Activated T-helper 17 cell treated with anti-CD3 and anti-CD28 coated beads, Interleukin-2, amount 50 U/mL, for 72 hours (primary cell): ENCODE measurements around the gene STXBP1. TPM values are rescaled to one million over a fixed set of nuclear protein-coding genes. Genes with fewer than 3 reads are reported as not detected.
"Not testable (repeated sequence)": the region's sequence is repeated elsewhere in the genome, so short reads cannot be mapped to it uniquely, and the experiment has no call there.

Experiments used
- ATAC-seq: fragments of 150-1000 bp; cut with Tn5 transposase; replicated peaks from 2 replicates; pipeline ENCODE4 v1.10.0; 2021; ENCODE audit warnings: mild to moderate bottlenecking, moderate library complexity
- H3K27ac Mint-ChIP-seq: one replicate; pipeline ENCODE4 v1.8.0; 2022; ENCODE audit warnings: mixed read lengths
- H3K27me3 Mint-ChIP-seq: one replicate; pipeline ENCODE4 v1.8.0; 2022; ENCODE audit warnings: mixed read lengths
- H3K36me3 Mint-ChIP-seq: one replicate; pipeline ENCODE4 v1.8.0; 2022; ENCODE audit warnings: low read depth, mild to moderate bottlenecking, mixed read lengths
- H3K4me1 Mint-ChIP-seq: one replicate; pipeline ENCODE4 v1.8.0; 2022; ENCODE audit warnings: mixed read lengths
- H3K4me3 Mint-ChIP-seq: one replicate; pipeline ENCODE4 v1.8.0; 2022; ENCODE audit warnings: mild to moderate bottlenecking, mixed read lengths
- H3K9me3 Mint-ChIP-seq: one replicate; pipeline ENCODE4 v1.8.0; 2022; ENCODE audit warnings: mixed read lengths
- total RNA-seq, 2 donors: library from RNA; stranded (reverse); gene quantifications; one replicate each; pipeline ENCODE4 v1.2.3, GENCODE V29; 2022

Gene STXBP1
- total RNA-seq, 2 donors from 2014 or later, result 14.7 to 17.1 TPM

GRCh38 chr9:127621339-127621970, 9.4 kb downstream of the STXBP1 start:
- not testable (repeated sequence) for H3K27ac Mint-ChIP-seq, H3K9me3 Mint-ChIP-seq, H3K36me3 Mint-ChIP-seq, H3K27me3 Mint-ChIP-seq, H3K4me1 Mint-ChIP-seq, H3K4me3 Mint-ChIP-seq
- peak; percentile 94 for ATAC-seq

GRCh38 chr9:127626752-127627493, 14.8 kb downstream of the STXBP1 start:
- Mint-ChIP-seq H3K9me3 (no peaks in the 10 kb centered on the region), H3K4me1 (no peaks in the 10 kb centered on the region), H3K27ac (no peak overlapping the region), H3K36me3 (no peaks in the 10 kb centered on the region), H3K27me3 (no peaks in the 10 kb centered on the region), H3K4me3 (no peak overlapping the region)
- no peak for ATAC-seq

DNA sequence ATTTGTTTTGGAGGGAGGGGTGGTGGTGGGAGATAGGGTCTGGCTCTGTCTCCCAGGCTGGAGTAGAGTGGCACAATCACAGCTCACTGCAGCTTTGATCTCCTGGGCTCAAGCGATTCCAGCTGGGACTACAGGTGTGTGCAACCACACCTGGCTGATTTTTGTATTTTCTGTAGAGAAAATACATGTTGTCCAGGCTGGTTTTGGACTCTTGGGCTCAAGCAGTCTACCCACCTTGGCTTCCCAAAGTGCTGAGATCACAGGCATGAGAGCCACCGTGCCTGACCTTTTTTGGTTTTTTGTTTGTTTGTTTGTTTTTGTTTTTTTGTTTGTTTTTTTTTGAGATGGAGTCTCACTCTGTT, 15.4 kb downstream of the STXBP1 start:
- no peaks in the 10 kb centered on the region for H3K9me3 Mint-ChIP-seq
- H3K27me3 Mint-ChIP-seq, result no peaks in the 10 kb centered on the region
- no peak overlapping the region for H3K4me3 Mint-ChIP-seq
- no peaks in the 10 kb centered on the region for H3K36me3 Mint-ChIP-seq
- no peak for ATAC-seq
- no peak overlapping the region for H3K27ac Mint-ChIP-seq
- no peaks in the 10 kb centered on the region for H3K4me1 Mint-ChIP-seq

- no peak overlapping the region for H3K4me3 Mint-ChIP-seq
- no peak overlapping the region for H3K27ac Mint-ChIP-seq
- no peaks in the 10 kb centered on the region for H3K4me1 Mint-ChIP-seq
- H3K27me3 Mint-ChIP-seq, result no peaks in the 10 kb centered on the region
- ATAC-seq, result no peak
- no peaks in the 10 kb centered on the region for H3K9me3 Mint-ChIP-seq
- no peaks in the 10 kb centered on the region for H3K36me3 Mint-ChIP-seq
Observed at GRCh38 chr9:127628758-127629467, 16.8 kb downstream of the STXBP1 start.

DNA sequence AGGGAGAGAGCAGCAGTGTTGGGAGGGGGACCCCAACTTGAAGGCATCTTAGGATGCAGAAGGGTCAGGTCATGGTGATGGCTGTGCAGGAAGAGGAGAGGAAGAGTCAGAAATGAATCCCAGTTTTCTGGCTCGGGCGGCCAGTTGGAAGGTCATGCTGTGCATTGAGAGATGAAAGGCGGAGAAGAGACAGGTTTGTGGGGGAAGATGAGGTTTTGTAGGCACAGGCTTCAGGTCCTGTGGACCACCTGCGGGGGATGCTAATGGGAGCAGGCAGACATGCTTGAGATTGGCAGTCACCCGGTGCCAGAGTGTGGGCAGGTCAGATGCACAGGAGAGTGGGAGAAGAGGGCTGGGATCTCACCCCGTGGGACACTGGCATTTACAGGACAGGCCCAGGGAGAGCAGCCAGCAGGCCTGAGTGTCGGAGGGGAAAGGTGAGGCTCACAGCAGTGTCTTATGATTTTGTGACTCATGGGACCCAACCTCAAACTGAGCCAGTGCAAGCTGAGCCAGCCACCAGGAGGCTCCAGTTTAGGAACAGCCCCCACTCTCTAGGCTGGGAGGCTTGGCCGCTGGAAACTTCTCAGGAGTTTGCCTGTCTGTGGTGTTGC, 17.5 kb downstream of the STXBP1 start:
- no peaks in the 10 kb centered on the region for H3K27me3 Mint-ChIP-seq
- ATAC-seq, result peak; percentile 35
- peaks cover 7% of the 10 kb centered on the region for H3K4me1 Mint-ChIP-seq
- H3K4me3 Mint-ChIP-seq, result no peak overlapping the region
- no peak overlapping the region for H3K27ac Mint-ChIP-seq
- no peaks in the 10 kb centered on the region for H3K9me3 Mint-ChIP-seq
- H3K36me3 Mint-ChIP-seq, result no peaks in the 10 kb centered on the region

GRCh38 chr9:127633216-127633862, 21.3 kb downstream of the STXBP1 start:
- Mint-ChIP-seq H3K4me3 (no peak overlapping the region), H3K4me1 (peaks cover 9% of the 10 kb centered on the region), H3K27ac (no peak overlapping the region), H3K27me3 (no peaks in the 10 kb centered on the region), H3K36me3 (no peaks in the 10 kb centered on the region), H3K9me3 (no peaks in the 10 kb centered on the region)
- ATAC-seq, result no peak

DNA sequence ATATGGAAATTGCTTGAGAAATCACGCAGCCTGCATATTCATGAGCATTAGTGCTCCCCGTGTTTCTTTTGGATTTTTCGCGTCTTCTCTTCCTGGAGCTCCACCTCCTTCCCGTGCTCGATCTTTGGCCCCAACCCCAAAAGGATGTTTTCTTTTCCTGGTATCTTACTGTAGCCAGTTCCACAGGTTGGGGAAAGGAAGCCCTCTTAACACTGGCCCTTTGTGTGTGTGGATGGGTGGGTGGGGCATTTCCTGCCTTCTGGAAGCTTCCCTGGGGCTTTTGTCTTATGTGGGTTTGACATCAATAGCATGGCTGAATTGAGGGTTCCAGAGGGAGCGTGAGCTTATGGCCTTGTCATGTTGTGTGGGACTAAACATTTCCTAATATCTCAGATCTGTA, 21.9 kb downstream of the STXBP1 start:
- ATAC-seq, result no peak
- H3K36me3 Mint-ChIP-seq, result no peaks in the 10 kb centered on the region
- peaks cover 9% of the 10 kb centered on the region for H3K4me1 Mint-ChIP-seq
- H3K27me3 Mint-ChIP-seq, result no peaks in the 10 kb centered on the region
- H3K4me3 Mint-ChIP-seq, result no peak overlapping the region
- peak overlapping the region; percentile 28 for H3K27ac Mint-ChIP-seq
- H3K9me3 Mint-ChIP-seq, result no peaks in the 10 kb centered on the region

DNA sequence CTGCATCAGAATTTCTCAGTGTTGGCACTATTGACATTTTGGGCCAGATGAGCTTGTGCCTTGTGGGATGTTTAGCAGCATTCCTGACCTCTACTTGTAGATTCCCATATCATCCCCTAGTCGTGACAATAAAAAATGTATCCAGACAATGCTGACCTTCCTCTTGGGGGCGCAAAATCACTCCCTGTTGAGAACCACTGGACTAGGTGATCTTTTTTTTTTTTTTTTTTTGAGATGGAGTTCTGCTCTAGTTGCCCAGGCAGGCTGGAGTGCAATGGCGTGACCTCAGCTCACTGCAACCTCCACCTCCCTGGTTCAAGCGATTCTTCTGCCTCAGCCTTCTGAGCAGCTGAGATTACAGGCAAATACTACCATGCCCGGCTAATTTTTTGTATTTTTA, 22.6 kb downstream of the STXBP1 start:
- no peaks in the 10 kb centered on the region for H3K36me3 Mint-ChIP-seq
- ATAC-seq, result no peak
- H3K9me3 Mint-ChIP-seq, result no peaks in the 10 kb centered on the region
- no peak overlapping the region for H3K4me3 Mint-ChIP-seq
- no peaks in the 10 kb centered on the region for H3K27me3 Mint-ChIP-seq
- H3K27ac Mint-ChIP-seq, result peak overlapping the region; percentile 28
- peaks cover 9% of the 10 kb centered on the region for H3K4me1 Mint-ChIP-seq

DNA sequence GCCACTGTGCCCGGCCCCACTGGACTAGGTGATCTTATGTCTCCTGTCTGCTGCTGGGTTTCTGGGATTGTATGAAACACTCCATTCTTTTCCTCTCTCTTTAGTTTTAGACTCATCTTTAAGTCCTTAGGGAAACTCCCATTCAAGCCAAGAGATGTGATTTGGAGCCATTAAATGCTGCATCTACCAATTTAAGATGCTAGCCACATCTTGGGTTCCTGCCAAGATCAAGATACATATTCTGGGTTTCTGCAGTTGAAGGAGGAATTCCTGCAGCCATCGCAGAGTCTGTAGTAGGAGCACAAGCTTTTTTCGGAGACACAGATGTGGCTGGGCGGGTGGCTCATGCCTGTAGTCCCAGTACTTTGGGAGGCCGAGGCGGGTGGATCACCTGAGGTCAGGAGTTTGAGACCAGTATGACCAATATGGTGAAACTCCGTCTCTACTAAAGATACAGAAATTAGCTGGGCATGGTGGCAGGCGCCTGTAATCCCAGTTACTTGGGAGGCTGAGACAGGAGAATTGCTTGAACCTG, 23.2 kb downstream of the STXBP1 start:
- ATAC-seq, result no peak
- Mint-ChIP-seq H3K36me3 (no peaks in the 10 kb centered on the region), H3K27me3 (no peaks in the 10 kb centered on the region), H3K27ac (no peak overlapping the region), H3K4me3 (no peak overlapping the region), H3K4me1 (peaks cover 9% of the 10 kb centered on the region), H3K9me3 (no peaks in the 10 kb centered on the region)

GRCh38 chr9:127637322-127637847, 25.3 kb downstream of the STXBP1 start:
- H3K4me1 Mint-ChIP-seq, result peaks cover 9% of the 10 kb centered on the region
- H3K27ac Mint-ChIP-seq, result no peak overlapping the region

DNA sequence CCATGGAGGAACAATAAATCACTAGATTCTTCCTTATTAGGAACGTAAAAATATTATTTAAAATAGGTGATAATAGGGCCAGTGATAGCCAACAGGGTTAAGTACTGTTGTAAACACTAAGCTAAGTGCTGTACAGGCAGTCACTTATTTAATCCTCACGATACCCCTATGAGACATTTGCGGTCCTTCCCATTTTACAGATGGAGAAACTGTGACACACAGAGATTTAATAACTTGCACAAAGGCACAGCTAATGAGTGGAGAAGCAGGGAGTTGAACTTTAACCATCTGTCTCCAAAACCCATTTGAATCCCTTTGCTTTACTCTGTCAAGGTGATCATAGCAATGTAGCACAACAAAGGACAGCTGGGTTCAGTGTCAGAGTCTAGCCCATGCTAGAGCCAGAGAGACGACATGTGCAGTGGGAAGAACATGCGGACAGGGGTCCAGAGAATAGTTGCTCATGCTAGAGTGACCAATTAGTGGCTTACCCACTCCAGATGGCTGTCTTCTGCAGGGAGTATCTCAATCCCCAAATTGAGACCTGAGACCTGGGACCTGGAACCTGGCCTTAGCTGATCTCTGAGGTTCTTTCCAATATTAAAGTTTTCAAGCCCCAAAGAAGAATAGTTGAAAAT, 28.9 kb downstream of the STXBP1 start:
- no peak overlapping the region for H3K27ac Mint-ChIP-seq
- H3K4me3 Mint-ChIP-seq, result no peak overlapping the region
- no peaks in the 10 kb centered on the region for H3K4me1 Mint-ChIP-seq
- no peak for ATAC-seq
- no peaks in the 10 kb centered on the region for H3K9me3 Mint-ChIP-seq
- H3K36me3 Mint-ChIP-seq, result no peaks in the 10 kb centered on the region
- H3K27me3 Mint-ChIP-seq, result no peaks in the 10 kb centered on the region

More at GRCh38 chr9:127637322-127637847, 25.3 kb downstream of the STXBP1 start:
- Mint-ChIP-seq H3K9me3 (no peaks in the 10 kb centered on the region), H3K27me3 (no peaks in the 10 kb centered on the region), H3K36me3 (no peaks in the 10 kb centered on the region), H3K4me3 (no peak overlapping the region)
- no peak for ATAC-seq

GRCh38 chr9:127642082-127642740, 30.1 kb downstream of the STXBP1 start:
- Mint-ChIP-seq H3K27me3 (no peaks in the 10 kb centered on the region), H3K4me1 (no peaks in the 10 kb centered on the region), H3K27ac (no peak overlapping the region), H3K9me3 (no peaks in the 10 kb centered on the region), H3K4me3 (no peak overlapping the region), H3K36me3 (no peaks in the 10 kb centered on the region)
- no peak for ATAC-seq

DNA sequence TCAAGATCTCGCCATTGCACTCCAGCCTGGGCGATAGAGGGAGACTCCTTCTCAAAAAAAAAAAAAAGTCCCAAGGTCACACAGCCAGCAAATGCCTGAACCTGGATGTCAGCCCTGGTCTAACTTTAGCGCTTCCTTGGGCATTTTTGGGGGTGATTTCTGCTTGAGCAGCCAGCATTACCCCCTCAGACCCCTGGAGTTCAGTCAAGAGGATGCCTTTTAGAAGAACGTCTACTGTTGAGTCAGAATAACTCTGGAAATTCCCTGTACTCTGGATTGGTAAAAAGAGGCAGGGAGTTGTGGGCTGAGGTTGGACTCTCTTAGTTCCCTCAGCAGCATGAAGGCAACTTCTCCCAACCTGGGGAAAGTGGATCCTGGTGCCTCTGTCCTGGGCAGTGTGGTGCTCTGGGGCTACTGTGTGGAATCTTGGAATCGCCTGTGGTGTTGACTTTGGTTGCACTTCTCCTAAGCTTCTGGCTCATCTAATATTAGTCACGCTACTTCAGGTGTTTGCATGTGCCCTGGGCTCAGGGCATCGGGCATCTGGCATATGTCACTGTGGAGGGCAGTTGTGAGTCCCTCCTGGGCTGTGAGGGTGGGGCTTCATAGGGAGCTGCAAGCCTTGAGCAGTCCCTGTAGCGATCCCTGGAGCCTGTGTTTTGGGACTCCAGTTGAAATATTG, 32.2 kb downstream of the STXBP1 start:
- Mint-ChIP-seq H3K9me3 (no peaks in the 10 kb centered on the region), H3K4me3 (no peak overlapping the region), H3K27me3 (no peaks in the 10 kb centered on the region), H3K27ac (no peak overlapping the region), H3K36me3 (no peaks in the 10 kb centered on the region), H3K4me1 (no peaks in the 10 kb centered on the region)
- ATAC-seq, result no peak
